PC-9 (cell line): Measurements from ENCODE around the gene SVEP1. TPM values are rescaled to one million over a fixed set of nuclear protein-coding genes. Genes with fewer than 3 reads are reported as not detected.
A peak's percentile ranks its signal among the peaks of the same experiment; 100 is the strongest.

Source experiments
- BruUV-seq: library from RNA; stranded (reverse); fragments of 400-500 nt; replicated peaks from 2 replicates; lab custom pipeline; 2021; lab: Mats Ljungman, UMichigan
- CTCF ChIA-PET: fragments of 300-600 bp; sonication (Branson Sonifier 250); formaldehyde crosslinking; loops from one replicate; lab custom pipeline; 2022; ENCODE audit warnings: antibody characterized with exemption; lab: Charles Lee
- POLR2A ChIA-PET: fragments of 300-600 bp; sonication (Branson Sonifier 250); formaldehyde crosslinking; loops from one replicate; lab custom pipeline; 2022; ENCODE audit warnings: antibody characterized with exemption; ENCODE audit not compliant: unreplicated experiment; lab: Charles Lee
- DNase-seq, 2 experiments: peaks; one replicate each; pipeline versions ENCODE4 v3.0.0 to v3.0.0-alpha.2; 2015 to 2022; ENCODE audit warnings: mixed read lengths in 1 of 2
- H2AFZ ChIP-seq: fragments of 200-600 bp; sonication (generic); 2 replicates; pipeline ENCODE4 v1.8.1; 2017; ENCODE audit warnings: antibody characterized with exemption
- H3F3A ChIP-seq: fragments of 200-600 bp; sonication (generic); 2 replicates; pipeline ENCODE4 v1.8.1; 2017; ENCODE audit warnings: antibody characterized with exemption, mild to moderate bottlenecking, low read depth; ENCODE audit not compliant: insufficient read depth
- H3K27ac ChIP-seq: fragments of 200-600 bp; sonication (generic); 2 replicates; pipeline ENCODE4 v1.6.1; 2016; ENCODE audit warnings: mixed run types
- H3K27me3 ChIP-seq: fragments of 200-600 bp; sonication (generic); 2 replicates; pipeline ENCODE4 v1.6.1; 2016; ENCODE audit warnings: low read depth, mixed run types; ENCODE audit not compliant: insufficient read depth
- H3K36me3 ChIP-seq: fragments of 200-600 bp; sonication (generic); 2 replicates; pipeline ENCODE4 v1.6.1; 2016; ENCODE audit warnings: low read depth, mixed run types
- H3K4me1 ChIP-seq: fragments of 200-600 bp; sonication (generic); replicated peaks from 2 replicates; pipeline ENCODE4 v1.6.1; 2016; ENCODE audit warnings: mixed run types; ENCODE audit not compliant: insufficient read depth
- H3K4me2 ChIP-seq: fragments of 200-600 bp; sonication (generic); 2 replicates; pipeline ENCODE4 v1.6.1; 2017; ENCODE audit warnings: mixed run types
- H3K4me3 ChIP-seq: fragments of 200-600 bp; sonication (generic); 2 replicates; pipeline ENCODE4 v1.6.1; 2016; ENCODE audit warnings: mixed run types
- H3K79me2 ChIP-seq: fragments of 200-600 bp; sonication (generic); 2 replicates; pipeline ENCODE4 v1.6.1; 2017; ENCODE audit warnings: low read depth, mixed run types
- H3K9me2 ChIP-seq: fragments of 200-600 bp; sonication (generic); 2 replicates; pipeline ENCODE4 v1.8.1; 2017; ENCODE audit warnings: mild to moderate bottlenecking; ENCODE audit not compliant: insufficient read depth
- H3K9me3 ChIP-seq: fragments of 200-600 bp; sonication (generic); 2 replicates; pipeline ENCODE4 v1.8.1; 2016; ENCODE audit warnings: low read depth; ENCODE audit not compliant: insufficient read depth
- H4K20me1 ChIP-seq: fragments of 200-600 bp; sonication (generic); 2 replicates; pipeline ENCODE4 v1.8.1; 2017; ENCODE audit not compliant: insufficient read depth
- CTCF ChIP-seq: fragments of 200-600 bp; sonication (generic); conservative IDR thresholded peaks from 2 replicates; pipeline ENCODE4 v1.6.1; 2017; ENCODE audit warnings: mixed run types, antibody characterized with exemption, mild to moderate bottlenecking, moderate library complexity
- EZH2 ChIP-seq: fragments of 200-600 bp; sonication (generic); IDR thresholded peaks from 2 replicates; pipeline ENCODE4 v1.8.0; 2017; ENCODE audit warnings: antibody characterized with exemption, low read depth
- intact Hi-C: fragments of 100-400 bp; cut with micrococcal nuclease; formaldehyde crosslinking; loops from one replicate; pipeline ENCODE4 v1.10.0; 2022; ENCODE audit not compliant: unreplicated experiment
- total RNA-seq: library from RNA; stranded (reverse); gene quantifications from 2 replicates; pipeline ENCODE4 v1.2.3, GENCODE V29; 2021

The SVEP1 gene
- total RNA-seq, 1 experiment from 2014 or later: 3.3 TPM

GRCh38 chr9:110555551-110556331, 23.8 kb downstream of the SVEP1 start:
- POLR2A ChIA-PET: interaction anchor here (0.7 kb wide), 1 partner anchor 835 kb away, joined by 3 read pairs; no protein-coding TSS in a partner anchor
- intact Hi-C loops: no loop called here
- BruUV-seq: no TSS peak
- peak; percentile 37 to 90 for DNase-seq
- peaks cover 17% of the 10 kb centered on the region for H3K4me1 ChIP-seq
- no peaks in the 10 kb centered on the region for H3K9me3 ChIP-seq
- CTCF ChIA-PET: no interaction called here
- peak overlapping the region; percentile 29 for H3K27ac ChIP-seq
- no peaks in the 10 kb centered on the region for H3K27me3 ChIP-seq
- H3K36me3 ChIP-seq: no peaks in the 10 kb centered on the region
- H4K20me1 ChIP-seq: no peaks in the 10 kb centered on the region
- peaks cover 8% of the 10 kb centered on the region; the same call in 1 of the 2 replicates for H3F3A ChIP-seq
- no peaks in the 10 kb centered on the region for H3K79me2 ChIP-seq
- peak overlapping the region; percentile 52 for H3K4me2 ChIP-seq
- H2AFZ ChIP-seq: no peak overlapping the region
- H3K9me2 ChIP-seq: no peaks in the 10 kb centered on the region; the same call in 1 of the 2 replicates
- 0 out of 2 replicates have a peak overlapping the region, but pooled peaks have one; percentile 10 for H3K4me3 ChIP-seq
- no peak for TF ChIP-seq CTCF
- no peak for TF ChIP-seq EZH2

GRCh38 chr9:110546411-110546871, 33.1 kb downstream of the SVEP1 start:
- 0 out of 2 replicates have a peak, but pooled peaks cover 13% of the 10 kb centered on the region for H3F3A ChIP-seq
- CTCF ChIA-PET: no interaction called here
- H3K9me2 ChIP-seq: no peaks in the 10 kb centered on the region
- no peak overlapping the region for H3K27ac ChIP-seq
- no peaks in the 10 kb centered on the region for H3K79me2 ChIP-seq
- H3K4me3 ChIP-seq: no peak overlapping the region
- H3K36me3 ChIP-seq: peaks cover 14% of the 10 kb centered on the region; the same call in 1 of the 2 replicates
- H3K27me3 ChIP-seq: no peaks in the 10 kb centered on the region
- no peak overlapping the region for H2AFZ ChIP-seq
- BruUV-seq: no TSS peak
- H3K4me2 ChIP-seq: peak overlapping the region; percentile 19; the same call in 1 of the 2 replicates
- intact Hi-C loops: loop anchor here (5.0 kb wide), 1 partner anchor 76 kb away; no protein-coding TSS in a partner anchor
- H3K4me1 ChIP-seq: peaks cover 18% of the 10 kb centered on the region
- peaks cover 4% of the 10 kb centered on the region; the same call in 1 of the 2 replicates for H3K9me3 ChIP-seq
- POLR2A ChIA-PET: interaction anchor here (0.6 kb wide), 1 partner anchor 263 kb away, joined by 7 read pairs; no protein-coding TSS in a partner anchor
- DNase-seq: peak; percentile 64 to 90
- H4K20me1 ChIP-seq: no peaks in the 10 kb centered on the region; the same call in 1 of the 2 replicates
- TF ChIP-seq CTCF (no peak), EZH2 (no peak)

- 0 out of 2 replicates have a peak, but pooled peaks cover 13% of the 10 kb centered on the region for H3F3A ChIP-seq
- no peaks in the 10 kb centered on the region for H3K79me2 ChIP-seq
- H3K9me2 ChIP-seq: no peaks in the 10 kb centered on the region
- H3K4me2 ChIP-seq: no peak overlapping the region
- H3K4me3 ChIP-seq: no peak overlapping the region
- H4K20me1 ChIP-seq: no peaks in the 10 kb centered on the region; the same call in 1 of the 2 replicates
- no peak for TF ChIP-seq EZH2
- no peak for TF ChIP-seq CTCF
- no peak overlapping the region for H2AFZ ChIP-seq
- ChIA-PET POLR2A (interaction anchor here (0.6 kb wide), 1 partner anchor 262 kb away, joined by 7 read pairs; no protein-coding TSS in a partner anchor), CTCF (interaction anchor here (0.5 kb wide), 1 partner anchor 37 kb away, joined by 5 read pairs; no protein-coding TSS in a partner anchor)
- H3K36me3 ChIP-seq: peaks cover 14% of the 10 kb centered on the region; the same call in 1 of the 2 replicates
- H3K27me3 ChIP-seq: no peaks in the 10 kb centered on the region
- no TSS peak for BruUV-seq
- intact Hi-C loops: loop anchor here (5.0 kb wide), 1 partner anchor 77 kb away; no protein-coding TSS in a partner anchor
- peaks cover 4% of the 10 kb centered on the region; the same call in 1 of the 2 replicates for H3K9me3 ChIP-seq
- no peak for DNase-seq
- no peak overlapping the region for H3K27ac ChIP-seq
- peaks cover 18% of the 10 kb centered on the region for H3K4me1 ChIP-seq
Measured at GRCh38 chr9:110545705-110546104, 33.8 kb downstream of the SVEP1 start.
